Suprapubic skin (tissue), 4 donors: ENCODE measurements around the gene IL36RN. TPM values are rescaled to one million over a fixed set of nuclear protein-coding genes. Genes with fewer than 3 reads are reported as not detected.

Experiments used
- DNase-seq, 2 donors: peaks; one replicate each; pipeline ENCODE4 v3.0.0-alpha.2; 2019; ENCODE audit warnings: low spot score in 2 of 2
- H3K27ac ChIP-seq: fragments of 200-600 bp; sonication (generic); one replicate; pipeline ENCODE4 v1.5.1; 2019
- H3K27me3 ChIP-seq: fragments of 200-600 bp; sonication (generic); one replicate; pipeline ENCODE4 v1.5.1; 2019
- H3K36me3 ChIP-seq: fragments of 200-600 bp; sonication (generic); one replicate; pipeline ENCODE4 v1.5.1; 2019
- H3K4me1 ChIP-seq: fragments of 200-600 bp; sonication (generic); one replicate; pipeline ENCODE4 v1.5.1; 2019
- H3K4me3 ChIP-seq: fragments of 200-600 bp; sonication (generic); one replicate; pipeline ENCODE4 v1.5.1; 2019; ENCODE audit warnings: mild to moderate bottlenecking
- H3K9me3 ChIP-seq: fragments of 200-600 bp; sonication (generic); one replicate; pipeline ENCODE4 v1.5.1; 2019
- EP300 ChIP-seq: sonication (generic); formaldehyde crosslinking; IDR thresholded peaks from one replicate; pipeline ENCODE4 v1.6.1; 2017; ENCODE audit warnings: antibody characterized with exemption
- POLR2A ChIP-seq, 2 donors: fragments of 450-650 bp; IDR thresholded peaks; one replicate each; pipeline ENCODE4 v1.6.1; 2017; ENCODE audit warnings: antibody characterized with exemption in 2 of 2, mild to moderate bottlenecking in 2 of 2, moderate library complexity in 2 of 2
- POLR2AphosphoS5 ChIP-seq, 3 donors: sonication (generic); formaldehyde crosslinking; IDR thresholded peaks; one replicate each; pipeline ENCODE4 v1.6.1; 2017; ENCODE audit warnings: antibody characterized with exemption in 3 of 3
- WGBS: methylation state at CpG from one replicate; pipeline ENCODE4 v1.1.5; 2018; 5-methylcytosine and 5-hydroxymethylcytosine counted together
- total RNA-seq, 4 donors: library from RNA; depleted of rRNA; stranded (reverse); fragments of >200 nt; gene quantifications; one replicate each; pipeline ENCODE4 v1.1.0, GENCODE V29; 2016
- TF ChIP-seq, protein P1 (sequence below), 2 donors: fragments of 200-600 bp in 1 of 2; fragments of 450-650 bp in 1 of 2; sonication (generic) in 1 of 2; IDR thresholded peaks; one replicate each; pipeline ENCODE4 v1.5.1; 2016 to 2019; ENCODE audit warnings: antibody characterized with exemption in 2 of 2, mild to moderate bottlenecking in 1 of 2, moderate library complexity in 1 of 2

The IL36RN gene
- total RNA-seq, 4 donors from 2014 or later, result 7.7 to 73.9 (median 37.1) TPM

DNA sequence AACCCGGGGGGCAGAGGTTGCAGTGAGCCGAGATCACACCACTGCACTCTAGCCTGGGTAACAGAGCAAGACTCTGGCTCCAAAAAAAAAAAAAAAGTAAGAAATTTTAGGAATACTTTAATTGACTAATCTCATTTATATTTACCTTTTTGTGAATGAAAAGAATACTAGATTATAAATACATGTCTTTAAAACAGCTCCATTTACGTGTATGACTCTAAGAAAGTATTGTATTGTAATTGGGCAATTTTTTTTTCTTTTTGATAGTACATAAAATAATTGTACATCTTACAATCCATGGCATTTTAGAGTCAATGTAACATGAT, 45.7 kb upstream of the IL36RN start:
- peaks cover 12% of the 10 kb centered on the region for H3K27me3 ChIP-seq
- TF ChIP-seq POLR2A (IDR thresholded peaks at IDR 0.05), result no peak
- TF ChIP-seq, protein P1, sequence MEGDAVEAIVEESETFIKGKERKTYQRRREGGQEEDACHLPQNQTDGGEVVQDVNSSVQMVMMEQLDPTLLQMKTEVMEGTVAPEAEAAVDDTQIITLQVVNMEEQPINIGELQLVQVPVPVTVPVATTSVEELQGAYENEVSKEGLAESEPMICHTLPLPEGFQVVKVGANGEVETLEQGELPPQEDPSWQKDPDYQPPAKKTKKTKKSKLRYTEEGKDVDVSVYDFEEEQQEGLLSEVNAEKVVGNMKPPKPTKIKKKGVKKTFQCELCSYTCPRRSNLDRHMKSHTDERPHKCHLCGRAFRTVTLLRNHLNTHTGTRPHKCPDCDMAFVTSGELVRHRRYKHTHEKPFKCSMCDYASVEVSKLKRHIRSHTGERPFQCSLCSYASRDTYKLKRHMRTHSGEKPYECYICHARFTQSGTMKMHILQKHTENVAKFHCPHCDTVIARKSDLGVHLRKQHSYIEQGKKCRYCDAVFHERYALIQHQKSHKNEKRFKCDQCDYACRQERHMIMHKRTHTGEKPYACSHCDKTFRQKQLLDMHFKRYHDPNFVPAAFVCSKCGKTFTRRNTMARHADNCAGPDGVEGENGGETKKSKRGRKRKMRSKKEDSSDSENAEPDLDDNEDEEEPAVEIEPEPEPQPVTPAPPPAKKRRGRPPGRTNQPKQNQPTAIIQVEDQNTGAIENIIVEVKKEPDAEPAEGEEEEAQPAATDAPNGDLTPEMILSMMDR (IDR thresholded peaks at IDR 0.05), result no peak
- no peak for TF ChIP-seq POLR2AphosphoS5 (IDR thresholded peaks at IDR 0.05)
- TF ChIP-seq EP300, result no peak
- no peaks in the 10 kb centered on the region for H3K9me3 ChIP-seq
- DNase-seq, result no peak
- no peak overlapping the region for H3K4me3 ChIP-seq
- H3K4me1 ChIP-seq, result no peaks in the 10 kb centered on the region
- H3K36me3 ChIP-seq, result no peaks in the 10 kb centered on the region
- no peak overlapping the region for H3K27ac ChIP-seq
- 85% methylated on average over 3 of the region's 3 CpGs for WGBS

DNA sequence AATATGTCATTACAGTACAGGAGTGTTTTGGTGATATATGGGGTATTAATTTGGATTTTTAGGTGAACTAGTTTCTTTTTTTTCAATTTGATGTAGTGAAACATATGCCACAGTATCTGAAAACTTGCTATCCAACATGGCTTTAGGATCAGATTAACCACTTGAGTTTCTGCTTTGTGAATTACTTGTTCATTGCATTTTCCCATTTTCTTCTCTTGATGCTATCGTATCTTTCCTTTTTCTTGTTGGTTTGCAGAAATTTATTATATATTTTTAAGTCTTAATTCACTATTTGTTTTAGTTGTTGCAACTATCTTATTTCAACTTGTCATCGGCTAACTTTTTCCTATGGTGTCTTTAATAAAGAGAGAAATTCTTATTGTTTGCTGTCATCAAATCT, 44.9 kb upstream of the IL36RN start:
- H3K4me1 ChIP-seq, result no peaks in the 10 kb centered on the region
- TF ChIP-seq POLR2AphosphoS5 (IDR thresholded peaks at IDR 0.05) (no peak), EP300 (no peak), POLR2A (IDR thresholded peaks at IDR 0.05) (no peak)
- TF ChIP-seq, protein P1 (IDR thresholded peaks at IDR 0.05), result no peak
- no peaks in the 10 kb centered on the region for H3K9me3 ChIP-seq
- no peak overlapping the region for H3K27ac ChIP-seq
- no peaks in the 10 kb centered on the region for H3K36me3 ChIP-seq
- H3K27me3 ChIP-seq, result peaks cover 16% of the 10 kb centered on the region
- no peak overlapping the region for H3K4me3 ChIP-seq
- no peak for DNase-seq
- 99% methylated on average over 2 of the region's 2 CpGs for WGBS

DNA sequence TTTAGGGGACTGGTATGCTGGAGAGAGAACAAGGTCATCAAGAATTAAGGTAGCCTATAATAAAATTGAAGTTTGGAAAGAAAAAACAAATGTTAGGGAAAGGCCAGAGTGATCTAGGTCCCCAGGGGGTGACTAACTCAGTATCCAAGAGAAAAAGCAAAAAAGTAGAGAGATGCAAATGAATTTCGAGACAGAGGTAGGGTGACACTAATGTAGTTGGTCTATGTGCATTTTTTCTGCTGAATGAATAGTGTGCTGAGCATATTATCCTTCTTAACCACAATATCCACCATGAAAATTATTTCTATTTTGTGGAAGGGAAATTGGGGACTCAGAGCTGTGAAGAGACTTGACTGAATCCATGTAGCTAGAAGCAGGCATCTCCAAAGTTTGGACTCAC, 44.0 kb upstream of the IL36RN start:
- H3K4me1 ChIP-seq, result no peaks in the 10 kb centered on the region
- DNase-seq, result no peak
- H3K36me3 ChIP-seq, result no peaks in the 10 kb centered on the region
- no peaks in the 10 kb centered on the region for H3K9me3 ChIP-seq
- TF ChIP-seq POLR2A (IDR thresholded peaks at IDR 0.05) (no peak), POLR2AphosphoS5 (IDR thresholded peaks at IDR 0.05) (no peak)
- TF ChIP-seq, protein P1 (IDR thresholded peaks at IDR 0.05), result no peak
- H3K4me3 ChIP-seq, result no peak overlapping the region
- H3K27me3 ChIP-seq, result peaks cover 16% of the 10 kb centered on the region
- WGBS, result 80% methylated on average over 1 of the region's 1 CpG
- no peak overlapping the region for H3K27ac ChIP-seq

DNA sequence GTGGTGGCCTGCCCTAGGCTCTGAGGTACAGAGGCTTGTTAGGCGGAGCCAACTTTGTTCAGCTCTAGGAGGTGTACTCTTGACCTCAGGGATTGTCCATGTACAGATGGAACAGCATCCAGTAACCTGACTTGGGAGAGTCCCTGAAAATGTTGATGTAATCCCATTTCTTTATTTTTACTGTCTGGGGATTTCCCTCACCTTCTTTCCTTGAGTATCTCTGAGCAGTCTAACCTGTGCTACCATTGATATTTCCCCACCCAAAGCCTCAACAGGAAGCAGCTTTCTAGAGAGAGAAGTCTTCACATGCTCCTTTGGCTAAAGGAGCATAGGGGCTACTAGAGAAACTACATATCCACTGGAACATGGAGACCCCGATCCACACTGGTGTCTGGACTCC, 43.3 kb upstream of the IL36RN start:
- DNase-seq, result no peak
- 95% methylated on average over 2 of the region's 2 CpGs for WGBS
- TF ChIP-seq POLR2A (IDR thresholded peaks at IDR 0.05), result no peak
- TF ChIP-seq EP300, result no peak
- TF ChIP-seq, protein P1 (IDR thresholded peaks at IDR 0.05), result no peak
- TF ChIP-seq POLR2AphosphoS5 (IDR thresholded peaks at IDR 0.05), result no peak

DNA sequence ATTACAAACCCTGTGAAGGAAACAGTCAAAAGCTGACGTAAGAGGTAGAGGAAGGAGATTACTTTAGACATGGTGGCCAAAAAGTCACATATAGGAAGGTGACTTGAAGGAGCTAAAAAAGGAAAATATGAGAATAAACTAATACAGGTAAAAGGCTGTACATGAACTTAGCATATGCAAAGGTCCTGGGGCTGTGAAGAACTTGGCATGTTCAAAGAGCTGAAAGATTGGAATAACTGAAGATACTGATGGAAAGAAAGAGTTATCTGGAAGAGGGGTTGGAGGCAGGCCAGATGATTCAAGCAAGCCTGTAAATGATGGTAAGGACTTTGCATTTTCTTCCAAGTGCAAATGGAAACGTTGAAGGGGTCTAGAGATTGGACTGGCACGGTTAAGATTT, 40.5 kb upstream of the IL36RN start:
- WGBS, result 94% methylated on average over 3 of the region's 3 CpGs
- no peaks in the 10 kb centered on the region for H3K4me1 ChIP-seq
- H3K27ac ChIP-seq, result no peak overlapping the region
- no peaks in the 10 kb centered on the region for H3K36me3 ChIP-seq
- H3K27me3 ChIP-seq, result peaks cover 16% of the 10 kb centered on the region
- no peak overlapping the region for H3K4me3 ChIP-seq
- no peaks in the 10 kb centered on the region for H3K9me3 ChIP-seq
- TF ChIP-seq, protein P1 (IDR thresholded peaks at IDR 0.05), result no peak
- TF ChIP-seq POLR2AphosphoS5 (IDR thresholded peaks at IDR 0.05) (no peak), EP300 (no peak), POLR2A (IDR thresholded peaks at IDR 0.05) (no peak)
- DNase-seq, result no peak

More for the DNA sequence above, 43.3 kb upstream of the IL36RN start:
- H3K4me1 ChIP-seq, result no peaks in the 10 kb centered on the region
- no peaks in the 10 kb centered on the region for H3K9me3 ChIP-seq
- H3K27me3 ChIP-seq, result peaks cover 16% of the 10 kb centered on the region
- no peak overlapping the region for H3K4me3 ChIP-seq
- no peak overlapping the region for H3K27ac ChIP-seq
- H3K36me3 ChIP-seq, result no peaks in the 10 kb centered on the region
